Transverse colon (tissue), 4 donors: ENCODE results near the gene TMEM131L. TPM values are rescaled to one million over a fixed set of nuclear protein-coding genes. Genes with fewer than 3 reads are reported as not detected.

Experiments used
- DNase-seq: peaks from one replicate; pipeline ENCODE4 v3.0.0-alpha.2; 2019
- H3K27ac ChIP-seq, 4 donors: fragments of 200-600 bp; sonication (generic); 2 replicates each; pipeline ENCODE4 v1.5.1; 2016 to 2018; ENCODE audit warnings: inconsistent platforms in 4 of 4
- H3K27me3 ChIP-seq: fragments of 200-600 bp; sonication (generic); 2 replicates; pipeline ENCODE4 v1.5.1; 2017; ENCODE audit warnings: inconsistent platforms
- H3K36me3 ChIP-seq, 4 donors: fragments of 200-600 bp; sonication (generic); 2 replicates each; pipeline ENCODE4 v1.5.1; 2017 to 2019; ENCODE audit warnings: inconsistent platforms in 4 of 4
- H3K4me1 ChIP-seq, 4 donors: fragments of 200-600 bp; sonication (generic); 2 replicates each; pipeline ENCODE4 v1.5.1; 2017 to 2020; ENCODE audit warnings: inconsistent platforms in 4 of 4
- H3K4me3 ChIP-seq, 4 donors: fragments of 200-600 bp; sonication (generic); 1 replicate in 1 of 4; 2 replicates in 3 of 4; pipeline versions ENCODE4 v1.5.1 to v1.6.1; 2017 to 2019; ENCODE audit warnings: inconsistent platforms in 4 of 4
- H3K9me3 ChIP-seq, 2 donors: fragments of 200-600 bp; sonication (generic); 2 replicates each; pipeline ENCODE4 v1.5.1; 2017 to 2019; ENCODE audit warnings: inconsistent platforms in 2 of 2
- EP300 ChIP-seq: sonication (generic); formaldehyde crosslinking; IDR thresholded peaks from one replicate; pipeline ENCODE4 v1.6.1; 2017; ENCODE audit warnings: antibody characterized with exemption, low read depth
- POLR2A ChIP-seq: fragments of 450-650 bp; IDR thresholded peaks from one replicate; pipeline ENCODE4 v1.6.1; 2016; ENCODE audit warnings: antibody characterized with exemption, mild to moderate bottlenecking, moderate library complexity
- POLR2AphosphoS5 ChIP-seq, 3 donors: sonication (generic); formaldehyde crosslinking; IDR thresholded peaks; one replicate each; pipeline ENCODE4 v1.6.1; 2016; ENCODE audit warnings: antibody characterized with exemption in 3 of 3
- WGBS, 2 donors: methylation state at CpG; one replicate each; pipeline ENCODE4 v1.1.5; 2018; ENCODE audit warnings: low coverage in 1 of 2; 5-methylcytosine and 5-hydroxymethylcytosine counted together
- in situ Hi-C, 4 donors: fragments of 200-750 bp; cut with MboI; loops; one replicate each; pipeline versions ENCODE4 v1.15.0 to v1.15.1; 2017; ENCODE audit warnings: low sequenced_read_pairs in 3 of 4, low pct_ligation_motif_present in 1 of 4, low pct_unique_long_range_greater_than_20kb in 1 of 4
- intact Hi-C: fragments of 100-400 bp; cut with DNase I; formaldehyde crosslinking; loops from one replicate; pipeline ENCODE4 v1.15.1; 2023; ENCODE audit warnings: low total_unique reads
- total RNA-seq, 4 donors: library from RNA; depleted of rRNA; stranded (reverse); fragments of >200 nt; gene quantifications; one replicate each; pipeline ENCODE4 v1.1.0, GENCODE V29; 2016
- TF ChIP-seq, protein P1 (sequence below), 5 experiments: fragments of 200-600 bp in 3 of 5; fragments of 450-650 bp in 2 of 5; sonication (generic) in 3 of 5; IDR thresholded peaks; 1 replicate in 2 of 5; 2 replicates in 3 of 5; pipeline ENCODE4 v1.5.1; 2016 to 2017; ENCODE audit warnings: antibody characterized with exemption in 5 of 5, inconsistent platforms in 3 of 5, mild to moderate bottlenecking in 2 of 5, moderate library complexity in 1 of 5

The TMEM131L gene
- total RNA-seq, 4 donors from 2014 or later: 5.2 to 14.8 (median 8.3) TPM

GRCh38 chr4:153495480-153496193 is 29.5 kb downstream of the TMEM131L start:
- H3K27me3 ChIP-seq: no peaks in the 10 kb centered on the region
- in situ Hi-C loops (no loop called here), intact Hi-C loops (no loop called here)
- H3K9me3 ChIP-seq: no peaks in the 10 kb centered on the region
- no peak for DNase-seq
- peak overlapping the region in 1 of 4 donors; percentile 65 for H3K27ac ChIP-seq
- no peak for TF ChIP-seq POLR2A
- H3K36me3 ChIP-seq: no peaks in the 10 kb centered on the region
- peaks cover 0 to 23% (median 11%) of the 10 kb centered on the region in 4 donors for H3K4me1 ChIP-seq
- no peak overlapping the region for H3K4me3 ChIP-seq
- WGBS, 2 donors: 72 to 82% methylated on average over 3 to 9 of the region's 9 CpGs

GRCh38 chr4:153497091-153497531 is 31.0 kb downstream of the TMEM131L start:
- no peak for DNase-seq
- TF ChIP-seq POLR2A: no peak
- TF ChIP-seq, protein P1, sequence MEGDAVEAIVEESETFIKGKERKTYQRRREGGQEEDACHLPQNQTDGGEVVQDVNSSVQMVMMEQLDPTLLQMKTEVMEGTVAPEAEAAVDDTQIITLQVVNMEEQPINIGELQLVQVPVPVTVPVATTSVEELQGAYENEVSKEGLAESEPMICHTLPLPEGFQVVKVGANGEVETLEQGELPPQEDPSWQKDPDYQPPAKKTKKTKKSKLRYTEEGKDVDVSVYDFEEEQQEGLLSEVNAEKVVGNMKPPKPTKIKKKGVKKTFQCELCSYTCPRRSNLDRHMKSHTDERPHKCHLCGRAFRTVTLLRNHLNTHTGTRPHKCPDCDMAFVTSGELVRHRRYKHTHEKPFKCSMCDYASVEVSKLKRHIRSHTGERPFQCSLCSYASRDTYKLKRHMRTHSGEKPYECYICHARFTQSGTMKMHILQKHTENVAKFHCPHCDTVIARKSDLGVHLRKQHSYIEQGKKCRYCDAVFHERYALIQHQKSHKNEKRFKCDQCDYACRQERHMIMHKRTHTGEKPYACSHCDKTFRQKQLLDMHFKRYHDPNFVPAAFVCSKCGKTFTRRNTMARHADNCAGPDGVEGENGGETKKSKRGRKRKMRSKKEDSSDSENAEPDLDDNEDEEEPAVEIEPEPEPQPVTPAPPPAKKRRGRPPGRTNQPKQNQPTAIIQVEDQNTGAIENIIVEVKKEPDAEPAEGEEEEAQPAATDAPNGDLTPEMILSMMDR (IDR thresholded peaks at IDR 0.05): no peak
- H3K27ac ChIP-seq: peak overlapping the region; percentile 57 to 76 (median 64)
- no peaks in the 10 kb centered on the region for H3K27me3 ChIP-seq
- H3K4me1 ChIP-seq: peaks cover 0 to 23% (median 11%) of the 10 kb centered on the region in 4 donors
- H3K36me3 ChIP-seq: no peaks in the 10 kb centered on the region
- 45 to 68% methylated on average over 2 to 4 of the region's 4 CpGs for WGBS, 2 donors
- no peaks in the 10 kb centered on the region for H3K9me3 ChIP-seq
- in situ Hi-C loops: no loop called here
- H3K4me3 ChIP-seq: no peak overlapping the region
- intact Hi-C loops: no loop called here

DNA sequence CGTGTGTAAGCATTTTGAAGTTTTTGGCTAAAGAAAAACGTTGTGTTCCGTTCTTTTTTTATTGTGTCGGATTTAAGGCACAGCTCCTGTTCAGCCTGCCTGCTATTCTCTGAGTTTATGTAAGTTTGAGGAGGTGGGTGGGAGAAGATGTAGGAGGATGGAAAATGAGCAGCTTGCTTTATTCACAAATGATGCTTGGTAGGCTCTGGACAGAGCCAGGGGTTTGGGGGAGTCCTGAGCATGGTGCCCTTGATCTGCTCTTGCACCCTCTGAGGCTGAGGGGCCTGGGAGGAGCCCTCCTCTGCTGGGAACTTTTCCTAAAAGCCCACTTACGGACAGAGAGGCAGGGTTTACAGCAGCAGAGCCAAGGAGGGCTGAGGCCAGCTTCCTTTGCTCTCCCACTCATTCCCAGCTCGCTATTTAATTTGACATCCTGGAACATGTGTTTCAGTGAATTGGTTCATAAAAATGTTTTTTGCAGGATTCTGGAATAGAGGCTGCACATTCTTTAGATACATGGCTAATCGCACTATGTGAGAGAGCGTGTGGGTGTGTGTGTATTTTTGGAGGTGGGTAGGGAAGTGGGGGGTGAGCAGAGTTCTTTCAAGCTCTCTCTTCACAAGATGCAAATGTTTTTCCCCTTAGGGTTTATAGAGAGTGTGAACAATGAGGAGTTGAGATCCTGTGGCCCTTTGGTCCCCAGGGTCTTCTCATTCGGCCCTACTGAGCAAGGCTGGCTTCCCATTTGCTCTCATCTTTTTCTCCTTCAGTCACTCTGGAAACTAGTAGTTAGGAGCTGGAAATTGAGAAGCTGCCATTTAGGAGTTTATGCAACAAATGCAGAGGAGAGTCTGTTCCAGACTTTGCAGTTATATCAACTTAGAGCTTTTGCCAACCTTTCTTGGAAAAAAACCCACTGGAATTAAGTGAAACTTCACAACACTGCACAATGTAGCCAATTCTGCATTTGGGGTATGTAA is 32.1 kb downstream of the TMEM131L start:
- in situ Hi-C loops (no loop called here), intact Hi-C loops (no loop called here)
- peak in 1 of 3 donors; percentile 12 for TF ChIP-seq POLR2AphosphoS5 (IDR thresholded peaks at IDR 0.05)
- no peak for TF ChIP-seq POLR2A
- TF ChIP-seq, protein P1 (IDR thresholded peaks at IDR 0.05): no peak
- TF ChIP-seq EP300: no peak
- H3K4me1 ChIP-seq: peaks cover 0 to 33% (median 16%) of the 10 kb centered on the region in 4 donors
- no peak for DNase-seq
- peak overlapping the region; percentile 57 to 76 (median 64) for H3K27ac ChIP-seq
- peak overlapping the region in 1 of 4 donors; percentile 4 for H3K4me3 ChIP-seq
- 57 to 72% methylated on average over 5 to 9 of the region's 9 CpGs for WGBS, 2 donors
- H3K27me3 ChIP-seq: no peaks in the 10 kb centered on the region
- no peaks in the 10 kb centered on the region for H3K9me3 ChIP-seq
- H3K36me3 ChIP-seq: no peaks in the 10 kb centered on the region

DNA sequence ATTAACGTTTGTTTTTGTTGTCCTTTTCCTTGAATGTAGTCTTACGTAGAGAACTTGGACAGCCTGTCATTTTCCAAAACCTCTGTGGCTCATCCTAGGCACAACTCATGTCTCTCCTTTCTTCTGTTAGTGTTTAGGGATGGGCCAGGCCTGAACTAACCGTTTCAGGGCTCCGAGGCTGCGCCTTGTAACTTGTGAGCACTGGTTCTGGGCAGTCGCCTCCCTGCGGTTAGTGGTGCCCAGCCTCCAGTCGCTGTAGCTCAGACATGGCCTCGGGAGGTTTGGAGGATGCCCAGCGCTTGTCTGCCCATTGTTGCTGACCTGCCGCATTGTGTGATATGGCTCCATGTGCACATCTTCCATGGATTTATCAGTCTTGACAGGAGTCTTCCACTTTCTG is 32.8 kb downstream of the TMEM131L start:
- DNase-seq: no peak
- Histone ChIP-seq H3K4me3 (no peak overlapping the region), H3K4me1 (peaks cover 0 to 36% (median 16%) of the 10 kb centered on the region in 4 donors), H3K27me3 (no peaks in the 10 kb centered on the region), H3K9me3 (no peaks in the 10 kb centered on the region), H3K36me3 (no peaks in the 10 kb centered on the region), H3K27ac (peak overlapping the region; percentile 57 to 76 (median 64))
- intact Hi-C loops: no loop called here
- WGBS, 2 donors: 74 to 77% methylated on average over 4 to 11 of the region's 11 CpGs
- in situ Hi-C loops: no loop called here
- TF ChIP-seq EP300: no peak
- no peak for TF ChIP-seq POLR2A
- TF ChIP-seq, protein P1 (IDR thresholded peaks at IDR 0.05): no peak
- no peak for TF ChIP-seq POLR2AphosphoS5 (IDR thresholded peaks at IDR 0.05)
